Ascending aorta (tissue), 2 donors: ENCODE results near the gene CRYBA4. TPM values are rescaled to one million over a fixed set of nuclear protein-coding genes. Genes with fewer than 3 reads are reported as not detected.

ENCODE experiments used
- DNase-seq, 2 donors: peaks; one replicate each; pipeline ENCODE4 v3.0.0-alpha.2; 2019; ENCODE audit warnings: low spot score in 2 of 2
- H3K27ac ChIP-seq, 2 donors: fragments of 200-600 bp; sonication (generic); one replicate each; pipeline ENCODE4 v1.5.1; 2016 to 2017; ENCODE audit warnings: mild to moderate bottlenecking in 1 of 2
- H3K27me3 ChIP-seq: fragments of 200-600 bp; sonication (generic); one replicate; pipeline ENCODE4 v1.5.1; 2017
- H3K36me3 ChIP-seq, 2 donors: fragments of 200-600 bp; sonication (generic); one replicate each; pipeline ENCODE4 v1.5.1; 2016
- H3K4me1 ChIP-seq, 2 donors: fragments of 200-600 bp; sonication (generic); one replicate each; pipeline ENCODE4 v1.5.1; 2016 to 2017; ENCODE audit warnings: mild to moderate bottlenecking in 1 of 2
- H3K4me3 ChIP-seq, 2 donors: fragments of 200-600 bp; sonication (generic); one replicate each; pipeline ENCODE4 v1.5.1; 2016 to 2017; ENCODE audit warnings: mild to moderate bottlenecking in 1 of 2
- H3K9me3 ChIP-seq, 2 donors: fragments of 200-600 bp; sonication (generic); one replicate each; pipeline ENCODE4 v1.5.1; 2016
- CTCF ChIP-seq, 3 experiments: fragments of 200-600 bp in 2 of 3; fragments of 450-650 bp in 1 of 3; sonication (generic) in 2 of 3; IDR thresholded peaks; one replicate each; pipeline ENCODE4 v1.5.1; 2016 to 2019; ENCODE audit warnings: antibody characterized with exemption in 3 of 3, mild to moderate bottlenecking in 1 of 3, moderate library complexity in 1 of 3
- intact Hi-C: fragments of 100-400 bp; cut with DNase I; formaldehyde crosslinking; loops from one replicate; pipeline ENCODE4 v1.15.1; 2023
- total RNA-seq: library from RNA; depleted of rRNA; stranded (reverse); fragments of >200 nt; gene quantifications from one replicate; pipeline ENCODE4 v1.1.0, GENCODE V29; 2016

Gene CRYBA4
- total RNA-seq, 1 donor from 2014 or later = not detected

DNA sequence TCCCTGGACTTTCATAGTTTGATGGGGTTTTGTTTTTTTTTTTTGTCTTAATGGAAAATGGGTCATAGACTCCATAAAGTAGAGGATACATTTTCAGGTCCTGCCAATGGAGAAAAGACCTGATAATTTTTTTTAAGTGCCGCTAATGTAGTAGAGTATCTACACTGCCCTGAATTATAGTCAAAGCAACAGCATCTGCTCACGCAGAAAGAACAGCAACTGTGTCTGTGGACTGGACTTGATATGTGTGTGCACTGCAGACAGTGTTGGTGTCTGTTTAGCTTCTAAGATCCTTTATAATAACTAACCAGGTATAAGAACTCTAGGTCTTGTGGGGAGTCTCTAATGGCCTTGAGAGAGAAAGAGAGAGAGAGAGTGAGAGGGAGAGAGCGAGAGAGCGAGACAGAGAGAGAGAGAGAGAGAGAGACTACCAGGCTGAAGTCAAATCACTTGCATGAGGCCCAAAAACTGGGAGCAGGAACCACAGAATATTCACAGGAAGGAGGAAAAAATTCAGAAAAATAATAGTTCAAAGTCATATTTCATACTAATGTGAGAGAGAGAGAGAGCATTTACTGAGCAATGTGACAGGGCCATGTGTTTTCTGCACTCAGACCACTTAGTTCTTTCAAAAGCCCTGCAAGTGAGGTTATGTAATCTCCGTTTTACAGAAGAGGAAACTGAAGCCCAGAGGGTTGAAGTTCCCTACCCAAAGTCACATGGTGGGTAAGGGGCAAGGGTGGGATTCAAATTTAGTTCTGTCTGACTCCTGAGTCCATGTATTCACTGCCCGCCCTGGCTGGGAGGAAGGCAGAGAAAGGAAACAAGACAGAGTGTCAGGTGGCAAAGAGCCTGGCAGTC lies 27.0 kb downstream of the CRYBA4 start:
- Histone ChIP-seq H3K4me3 (no peak overlapping the region), H3K9me3 (no peaks in the 10 kb centered on the region), H3K36me3 (no peaks in the 10 kb centered on the region), H3K27me3 (no peaks in the 10 kb centered on the region), H3K27ac (no peak overlapping the region), H3K4me1 (peaks cover 3% of the 10 kb centered on the region in 2 donors)
- no peak for DNase-seq
- TF ChIP-seq CTCF (IDR thresholded peaks at IDR 0.05) = no peak
- intact Hi-C loops = no loop called here

DNA sequence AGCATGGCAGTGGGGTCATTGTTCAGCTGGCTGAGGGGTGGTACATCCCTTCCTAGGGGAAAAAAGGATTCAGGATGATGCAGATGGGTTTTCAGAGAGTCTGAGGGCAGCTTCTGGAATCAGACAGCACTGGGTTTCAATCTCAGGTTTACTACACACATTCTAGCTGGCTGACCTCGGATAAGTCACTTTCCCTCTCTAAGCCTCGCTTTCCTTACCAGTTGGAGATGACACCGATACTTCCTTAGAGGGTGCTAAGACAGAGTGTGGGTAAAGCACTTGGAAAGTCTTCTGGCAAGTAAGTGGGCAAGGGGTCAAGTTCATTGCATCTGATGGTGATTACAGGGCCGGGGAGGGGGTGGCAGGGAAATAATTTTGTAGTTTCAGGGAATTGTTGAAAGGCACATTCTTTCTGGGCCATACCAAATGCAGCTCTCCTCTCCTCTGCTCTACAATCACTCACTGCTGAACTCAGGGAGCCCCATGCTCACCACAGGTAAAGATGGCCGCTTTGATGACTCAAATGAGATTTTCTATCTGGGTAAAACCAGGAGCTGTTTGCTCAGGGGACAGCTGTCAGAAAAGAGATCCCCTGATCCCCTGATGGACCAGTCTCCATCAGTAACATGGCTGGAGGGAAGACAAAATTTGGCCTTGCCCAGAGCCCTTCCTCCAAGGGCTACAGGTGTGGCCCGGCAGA lies 29.1 kb downstream of the CRYBA4 start:
- no peak overlapping the region for H3K4me3 ChIP-seq
- H3K4me1 ChIP-seq = no peaks in the 10 kb centered on the region
- H3K9me3 ChIP-seq = no peaks in the 10 kb centered on the region
- no peak for TF ChIP-seq CTCF (IDR thresholded peaks at IDR 0.05)
- intact Hi-C loops = no loop called here
- no peak for DNase-seq
- H3K27me3 ChIP-seq = no peaks in the 10 kb centered on the region
- H3K27ac ChIP-seq = no peak overlapping the region
- H3K36me3 ChIP-seq = no peaks in the 10 kb centered on the region

GRCh38 chr22:26651815-26652214 lies 30.1 kb downstream of the CRYBA4 start:
- Histone ChIP-seq H3K4me3 (no peak overlapping the region), H3K27me3 (peaks cover 3% of the 10 kb centered on the region), H3K9me3 (no peaks in the 10 kb centered on the region), H3K4me1 (no peaks in the 10 kb centered on the region), H3K27ac (no peak overlapping the region), H3K36me3 (no peaks in the 10 kb centered on the region)
- DNase-seq = no peak
- intact Hi-C loops = no loop called here
- TF ChIP-seq CTCF (IDR thresholded peaks at IDR 0.05) = no peak

GRCh38 chr22:26656891-26657851 lies 35.4 kb downstream of the CRYBA4 start, which contains the start of gene MIAT:
Gene MIAT, plus strand, starts transcription at chr22:26657588.
- Histone ChIP-seq H3K4me3 (peak within 1 kb of the TSS; percentile 36 to 49), H3K27ac (no peak within 1 kb of the TSS), H3K9me3 (no peaks in the 10 kb centered on the region), H3K36me3 (no peaks in the 10 kb centered on the region), H3K27me3 (peaks cover 16% of the 10 kb centered on the region), H3K4me1 (peaks cover 7 to 18% of the 10 kb centered on the region in 2 donors)
- no peak for DNase-seq
- intact Hi-C loops = no loop called here
- no peak for TF ChIP-seq CTCF (IDR thresholded peaks at IDR 0.05)

DNA sequence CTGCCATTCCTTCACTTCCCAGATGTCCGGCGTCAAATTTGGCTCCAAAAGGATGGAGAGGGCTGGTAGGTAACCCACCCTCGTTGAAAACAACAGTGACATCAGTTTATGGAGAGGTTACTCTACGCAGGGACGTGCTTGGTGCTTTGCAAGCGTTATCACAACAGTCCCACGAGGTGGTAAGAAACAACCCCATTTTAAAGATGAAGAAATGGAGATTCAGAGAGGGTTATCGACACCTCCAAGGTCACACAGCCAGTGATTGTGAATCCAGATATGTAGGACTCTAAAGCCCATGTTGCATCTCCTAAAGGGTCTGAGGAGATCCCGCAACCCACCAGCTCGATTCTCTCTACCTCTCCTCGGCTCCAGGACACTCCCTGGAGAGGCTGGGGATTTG lies 36.4 kb downstream of the CRYBA4 start:
- no peaks in the 10 kb centered on the region for H3K36me3 ChIP-seq
- intact Hi-C loops = no loop called here
- H3K27ac ChIP-seq = no peak overlapping the region
- TF ChIP-seq CTCF (IDR thresholded peaks at IDR 0.05) = no peak
- no peaks in the 10 kb centered on the region for H3K9me3 ChIP-seq
- peaks cover 16% of the 10 kb centered on the region for H3K27me3 ChIP-seq
- H3K4me1 ChIP-seq = peaks cover 7 to 18% of the 10 kb centered on the region in 2 donors
- DNase-seq = no peak
- peak overlapping the region; percentile 36 to 46 for H3K4me3 ChIP-seq
